ENCODE measurements around the gene GEMIN7. TPM values are rescaled to one million over a fixed set of nuclear protein-coding genes. Genes with fewer than 3 reads are reported as not detected.
A peak's percentile ranks its signal among the peaks of the same experiment; 100 is the strongest.

The GEMIN7 gene
- total RNA-seq, 1 experiment from 2014 or later, result 46.0 TPM

DNA sequence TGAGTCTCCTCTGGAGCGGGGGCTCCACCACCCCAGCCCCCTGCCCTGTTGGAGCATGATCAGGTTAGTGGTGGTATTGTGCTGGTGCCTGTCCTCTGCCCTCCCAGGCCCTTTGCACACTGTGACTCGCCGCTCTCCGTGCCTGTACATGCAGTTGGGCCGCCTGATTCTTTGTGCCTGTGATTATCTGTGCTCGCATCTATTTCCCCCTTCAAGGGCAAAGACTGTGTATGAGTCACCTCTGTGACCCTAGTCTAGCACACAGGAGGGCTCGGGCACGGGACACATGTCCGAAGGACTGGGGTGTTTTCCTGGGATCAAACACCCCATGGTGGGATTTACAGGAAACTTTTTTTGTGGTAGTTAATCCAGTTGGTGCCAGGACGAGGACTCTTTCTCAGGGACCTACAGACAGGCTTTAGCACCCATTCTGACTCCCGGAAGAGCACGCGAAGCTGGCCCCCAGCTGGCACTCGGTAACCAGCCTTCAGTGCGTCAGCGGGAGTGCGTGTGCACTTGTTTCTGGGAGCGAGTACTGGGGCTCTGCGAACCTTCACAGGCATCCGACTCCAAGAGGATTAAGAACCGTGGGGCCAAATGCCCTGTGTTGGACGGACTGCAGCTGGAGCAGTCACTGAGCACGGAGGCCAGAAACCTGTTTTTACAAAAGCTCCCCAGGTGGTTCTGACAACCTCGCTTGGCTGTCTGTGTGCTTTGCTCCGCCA lies 20.6 kb downstream of the GEMIN7 start:
- DNase-seq, result no peak
- H3K36me3 Mint-ChIP-seq (ENCODE audit: insufficient read depth in 1 of 3, low read depth in 3 of 3), result peaks cover 2 to 10% (median 8%) of the 10 kb centered on the region in 3 experiments; a peak in 6 of 7 replicates
- Histone ChIP-seq H3K4me2 (ENCODE audit: insufficient read depth, insufficient read length, low read length) (no peak overlapping the region), H3K23me2 (ENCODE audit: insufficient read length, low read depth, low read length, poor library complexity, severe bottlenecking) (no peaks in the 10 kb centered on the region), H4K8ac (replicated peaks; ENCODE audit: insufficient read length, low read depth, low read length) (no peak overlapping the region), H3K4me1 (ENCODE audit: insufficient read depth, low read length) (no peaks in the 10 kb centered on the region; the same call in 1 of the 2 replicates), H2BK120ac (ENCODE audit: low read depth, low read length, poor library complexity, severe bottlenecking) (no peak overlapping the region), H3T11ph (ENCODE audit: low read length) (no peak overlapping the region), H2AK5ac (ENCODE audit: insufficient read length, low read length) (no peak overlapping the region), H4K91ac (ENCODE audit: insufficient read length, low read depth, low read length) (no peak overlapping the region), H2BK15ac (ENCODE audit: low read depth, low read length) (no peak overlapping the region), H4K20me1 (ENCODE audit: control insufficient read depth, insufficient read depth, insufficient read length) (no peaks in the 10 kb centered on the region), H3K23ac (ENCODE audit: insufficient read length, low read depth, low read length) (no peak overlapping the region), H3K79me2 (ENCODE audit: insufficient read depth, low read length) (peaks cover 52% of the 10 kb centered on the region), H3K14ac (ENCODE audit: insufficient read depth, low read length) (no peak overlapping the region), H3K9ac (ENCODE audit: extremely low read depth, insufficient read length, low read length) (no peak overlapping the region), H3K27me3 (ENCODE audit: insufficient read depth, low read length) (no peaks in the 10 kb centered on the region), H3K56ac (ENCODE audit: insufficient read length, low read depth, low read length) (no peak overlapping the region), H2BK20ac (ENCODE audit: low read depth, low read length, poor library complexity, severe bottlenecking) (no peak overlapping the region), H3K27ac (ENCODE audit: insufficient read length, low read depth, low read length) (no peak overlapping the region), H3K79me1 (ENCODE audit: insufficient read depth, low read depth, low read length, poor library complexity, severe bottlenecking) (no peaks in the 10 kb centered on the region), H3K18ac (ENCODE audit: insufficient read length, low read depth, low read length) (no peak overlapping the region), H2AFZ (ENCODE audit: low read length) (no peak overlapping the region), H3K4ac (ENCODE audit: low read depth, low read length) (no peak overlapping the region), H2BK12ac (ENCODE audit: insufficient read length, low read depth, low read length) (no peak overlapping the region), H4K5ac (ENCODE audit: insufficient read length, low read depth, low read length) (no peak overlapping the region), H3K9me3 (ENCODE audit: control insufficient read depth, low read depth, low read length) (no peaks in the 10 kb centered on the region), H2BK5ac (ENCODE audit: insufficient read length, low read length) (no peak overlapping the region)
- WGBS (ENCODE audit: extremely low coverage, insufficient read length, low lambda C conversion rate), result no CpG with 5 or more reads among the region's 25 CpGs
- H3K27me3 Mint-ChIP-seq (ENCODE audit: low read depth), result no peaks in the 10 kb centered on the region
- H3K4me1 Mint-ChIP-seq, result peaks cover 82 to 88% of the 10 kb centered on the region in 2 experiments
- TF ChIP-seq, protein P1, sequence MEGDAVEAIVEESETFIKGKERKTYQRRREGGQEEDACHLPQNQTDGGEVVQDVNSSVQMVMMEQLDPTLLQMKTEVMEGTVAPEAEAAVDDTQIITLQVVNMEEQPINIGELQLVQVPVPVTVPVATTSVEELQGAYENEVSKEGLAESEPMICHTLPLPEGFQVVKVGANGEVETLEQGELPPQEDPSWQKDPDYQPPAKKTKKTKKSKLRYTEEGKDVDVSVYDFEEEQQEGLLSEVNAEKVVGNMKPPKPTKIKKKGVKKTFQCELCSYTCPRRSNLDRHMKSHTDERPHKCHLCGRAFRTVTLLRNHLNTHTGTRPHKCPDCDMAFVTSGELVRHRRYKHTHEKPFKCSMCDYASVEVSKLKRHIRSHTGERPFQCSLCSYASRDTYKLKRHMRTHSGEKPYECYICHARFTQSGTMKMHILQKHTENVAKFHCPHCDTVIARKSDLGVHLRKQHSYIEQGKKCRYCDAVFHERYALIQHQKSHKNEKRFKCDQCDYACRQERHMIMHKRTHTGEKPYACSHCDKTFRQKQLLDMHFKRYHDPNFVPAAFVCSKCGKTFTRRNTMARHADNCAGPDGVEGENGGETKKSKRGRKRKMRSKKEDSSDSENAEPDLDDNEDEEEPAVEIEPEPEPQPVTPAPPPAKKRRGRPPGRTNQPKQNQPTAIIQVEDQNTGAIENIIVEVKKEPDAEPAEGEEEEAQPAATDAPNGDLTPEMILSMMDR (conservative IDR thresholded peaks at IDR 0.05), result no peak
- peak overlapping the region in 2 of 3 experiments; percentile 32 to 77; a peak in 4 of 7 replicates for H3K27ac Mint-ChIP-seq
- peak overlapping the region in 1 of 2 experiments; percentile 54; a peak in 1 of 5 replicates for H3K4me3 Mint-ChIP-seq
- H3K9me3 Mint-ChIP-seq, result no peaks in the 10 kb centered on the region; a peak in 1 of 5 replicates

Measured in H9 (cell line).